Islet precursor cell (in vitro differentiated cells): ENCODE data around the gene FUT9.
"Not testable (repeated sequence)": the region's sequence is repeated elsewhere in the genome, so short reads cannot be mapped to it uniquely, and the experiment has no call there.

Experiments
- DNase-seq: peaks from one replicate; pipeline ENCODE4 v3.0.0-alpha.2; 2018

FUT9 gene

GRCh38 chr6:96194675-96195074 lies 178.9 kb downstream of the FUT9 start:
- DNase-seq, result no peak

- no peak for DNase-seq
Observed at GRCh38 chr6:96195272-96195671, 179.5 kb downstream of the FUT9 start.

- no peak for DNase-seq
Observed at GRCh38 chr6:96196633-96197032, 180.9 kb downstream of the FUT9 start.

DNA sequence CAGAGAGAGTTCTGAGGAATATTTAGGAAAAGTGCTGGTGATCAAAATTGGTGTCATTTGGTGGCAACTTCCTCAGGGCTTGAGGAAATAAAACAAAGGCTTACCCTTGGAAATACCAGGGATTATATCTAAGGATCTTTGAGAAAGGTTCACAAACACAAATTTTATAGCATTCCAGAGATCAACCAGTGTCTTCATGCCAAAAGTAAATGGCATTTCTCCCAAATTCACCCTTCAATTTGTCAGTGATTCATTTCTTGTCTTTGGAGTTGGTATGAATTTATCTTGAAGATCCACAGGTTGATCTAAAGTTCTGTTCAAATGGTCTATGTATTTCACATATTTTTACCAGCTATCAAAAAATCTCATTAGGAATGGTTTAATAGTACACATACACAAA lies 181.5 kb downstream of the FUT9 start:
- no peak for DNase-seq

- no peak for DNase-seq
Observed at GRCh38 chr6:96202571-96202970, 186.8 kb downstream of the FUT9 start.

DNA sequence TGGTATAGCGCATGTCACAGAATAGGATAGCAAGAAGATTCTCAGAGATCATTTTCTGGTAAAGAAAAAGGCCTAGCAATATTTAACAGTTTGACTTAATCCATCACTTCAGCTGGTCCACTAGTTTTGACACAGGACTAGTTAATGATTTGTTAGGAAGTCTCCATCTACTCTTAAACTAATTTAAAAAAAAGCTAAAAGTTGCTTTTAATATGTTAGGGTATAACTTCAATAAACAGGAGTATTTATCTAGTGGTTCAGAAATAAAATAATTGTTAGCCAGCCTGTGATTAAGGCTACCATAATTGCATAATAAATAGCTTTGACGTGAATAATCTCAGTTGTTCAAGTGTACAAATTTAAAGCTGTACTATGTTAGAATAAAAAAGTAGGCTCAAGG lies 195.6 kb downstream of the FUT9 start:
- no peak for DNase-seq

DNA sequence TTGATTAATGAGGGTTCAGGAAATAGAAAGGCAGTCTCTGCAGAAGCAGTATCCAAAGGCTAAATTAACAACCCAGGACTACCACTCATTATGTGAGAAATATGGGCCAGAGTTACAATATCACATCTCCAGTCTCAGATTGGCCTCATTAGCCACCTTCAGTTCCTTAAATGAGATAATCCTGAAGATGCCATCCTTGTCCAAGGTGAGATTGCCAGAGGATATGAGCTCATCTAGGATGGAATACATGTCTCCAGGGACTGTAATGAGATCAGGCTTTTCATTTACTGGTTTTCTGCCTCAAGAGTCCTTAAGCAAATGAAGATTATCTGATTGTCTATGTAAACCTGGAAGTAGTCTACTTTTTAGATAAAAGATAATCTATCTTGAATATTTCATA lies 196.3 kb downstream of the FUT9 start:
- no peak for DNase-seq

- DNase-seq, result no peak
Observed at GRCh38 chr6:96213784-96214183, 198.0 kb downstream of the FUT9 start.

GRCh38 chr6:96223695-96224094 lies 207.9 kb downstream of the FUT9 start:
- DNase-seq, result no peak

DNA sequence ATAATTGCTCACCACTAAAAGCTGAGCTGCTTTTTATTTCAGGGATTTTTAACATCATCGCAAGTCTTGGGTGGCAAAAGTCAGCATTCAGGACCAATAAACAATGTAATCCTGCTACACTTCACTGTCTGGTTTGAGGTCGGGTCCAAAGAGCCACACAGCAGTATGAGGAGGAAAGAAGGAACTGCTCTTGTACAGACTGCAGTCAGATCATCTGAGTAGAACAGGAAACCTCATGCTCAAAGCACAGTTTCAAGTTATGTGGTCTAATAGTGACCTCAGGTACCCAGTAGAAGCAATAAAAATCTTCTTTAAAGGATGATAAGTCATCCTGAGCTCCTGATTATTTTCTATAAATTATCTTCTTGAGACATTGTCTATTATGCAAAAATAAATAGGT lies 211.4 kb downstream of the FUT9 start:
- DNase-seq, result no peak

DNA sequence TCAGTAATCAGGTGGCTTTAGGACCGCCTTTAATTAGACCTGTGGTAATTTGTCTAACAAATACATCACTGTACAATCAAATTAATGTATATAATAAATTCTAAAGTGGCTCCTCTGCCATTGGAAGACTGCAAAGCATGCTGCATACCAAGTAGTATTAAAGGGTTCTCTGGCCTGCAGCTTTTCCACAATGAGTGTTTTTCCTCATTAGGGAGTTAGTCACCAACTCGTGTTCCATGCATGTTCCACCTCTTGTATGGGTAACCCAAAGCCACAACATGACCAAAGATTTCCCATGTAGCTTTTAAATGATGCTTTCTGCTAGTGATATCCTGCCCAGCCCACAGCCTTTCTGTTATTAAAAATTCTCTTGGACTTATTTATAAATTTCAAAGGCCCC lies 218.7 kb downstream of the FUT9 start:
- DNase-seq, result no peak

- peak; percentile 52 for DNase-seq
Observed at GRCh38 chr6:96235927-96236326, 220.2 kb downstream of the FUT9 start.

GRCh38 chr6:96236471-96236870 lies 220.7 kb downstream of the FUT9 start:
- no peak for DNase-seq

- no peak for DNase-seq
Observed at GRCh38 chr6:96237638-96238347, 222.0 kb downstream of the FUT9 start.

- no peak for DNase-seq
Observed at GRCh38 chr6:96246563-96246962, 230.8 kb downstream of the FUT9 start.

DNA sequence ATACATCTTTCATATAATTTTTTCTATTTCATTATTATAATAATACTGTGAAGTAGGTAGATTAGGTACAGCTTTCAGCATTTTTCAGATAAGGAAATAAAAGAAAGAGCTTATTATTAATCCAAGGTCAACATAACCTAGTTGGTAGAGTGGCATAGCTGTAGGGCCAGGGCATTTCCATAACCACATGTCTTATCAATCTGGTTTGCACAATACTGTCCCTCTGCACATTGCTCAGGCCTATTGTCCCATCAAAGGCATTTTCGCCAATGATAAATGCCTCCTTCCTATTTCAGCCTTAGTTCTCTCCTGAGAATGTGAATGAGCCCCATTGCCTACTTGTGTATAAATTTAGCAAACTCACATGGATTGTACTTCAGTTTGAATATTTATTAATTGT lies 234.0 kb downstream of the FUT9 start:
- DNase-seq, result no peak

- DNase-seq, result no peak
Observed at GRCh38 chr6:96257751-96258150, 242.0 kb downstream of the FUT9 start.

DNA sequence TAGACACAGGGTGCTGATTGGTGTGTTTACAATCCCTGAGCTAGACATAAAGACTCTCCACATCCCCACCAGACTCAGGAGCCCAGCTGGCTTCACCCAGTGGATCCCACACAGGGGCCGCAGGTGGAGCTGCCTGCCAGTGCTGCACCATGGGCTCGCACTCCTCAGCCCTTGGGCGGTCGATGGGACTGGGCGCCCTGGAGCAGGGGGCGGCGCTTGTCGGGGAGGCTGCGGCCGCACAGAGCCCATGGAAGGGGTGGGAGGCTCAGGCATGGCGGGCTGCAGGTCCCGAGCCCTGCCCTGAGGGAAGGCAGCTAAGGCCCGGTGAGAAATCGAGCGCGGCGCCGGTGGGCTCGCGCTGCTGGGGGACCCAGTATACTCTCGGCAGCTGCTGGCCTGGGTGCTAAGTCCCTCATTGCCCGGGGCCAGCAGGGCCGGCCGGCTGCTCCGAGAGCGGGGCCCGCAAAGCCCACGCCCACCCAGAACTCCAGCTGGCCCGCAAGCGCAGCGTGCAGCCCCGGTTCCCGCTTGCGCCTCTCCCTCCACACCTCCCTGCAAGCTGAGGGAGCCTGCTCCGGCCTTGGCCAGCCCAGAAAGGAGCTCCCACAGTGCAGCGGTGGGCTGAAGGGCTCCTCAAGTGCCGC lies 245.1 kb downstream of the FUT9 start:
- DNase-seq, result not testable (repeated sequence)
